C4-2B (cell line): ENCODE results near the gene TRIM46.

Experiments
- ZFX ChIP-seq: fragments of 450-650 bp; IDR thresholded peaks from 2 replicates; pipeline ENCODE4 v1.6.1; 2017
- TF ChIP-seq, protein P1 (sequence below): fragments of 450-650 bp; conservative IDR thresholded peaks from 2 replicates; pipeline ENCODE4 v1.5.1; 2017; ENCODE audit warnings: mild to moderate bottlenecking

DNA sequence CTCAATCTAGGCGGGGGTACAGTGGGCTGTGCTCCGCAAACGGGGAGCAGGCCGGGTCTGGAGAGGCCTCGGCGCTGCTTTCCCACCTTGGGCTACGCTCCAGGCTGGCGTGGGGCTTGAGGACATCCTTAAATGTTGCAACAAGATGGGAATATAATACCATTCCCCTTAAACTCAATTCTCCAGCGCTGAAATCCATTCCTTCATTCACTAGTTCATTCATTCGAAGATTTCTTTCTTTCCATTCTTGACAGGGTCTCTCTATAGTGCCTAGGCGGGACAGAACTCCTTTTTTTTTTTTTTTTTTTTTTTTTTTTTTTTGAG lies 33.1 kb upstream of the TRIM46 start:
- TF ChIP-seq, protein P1, sequence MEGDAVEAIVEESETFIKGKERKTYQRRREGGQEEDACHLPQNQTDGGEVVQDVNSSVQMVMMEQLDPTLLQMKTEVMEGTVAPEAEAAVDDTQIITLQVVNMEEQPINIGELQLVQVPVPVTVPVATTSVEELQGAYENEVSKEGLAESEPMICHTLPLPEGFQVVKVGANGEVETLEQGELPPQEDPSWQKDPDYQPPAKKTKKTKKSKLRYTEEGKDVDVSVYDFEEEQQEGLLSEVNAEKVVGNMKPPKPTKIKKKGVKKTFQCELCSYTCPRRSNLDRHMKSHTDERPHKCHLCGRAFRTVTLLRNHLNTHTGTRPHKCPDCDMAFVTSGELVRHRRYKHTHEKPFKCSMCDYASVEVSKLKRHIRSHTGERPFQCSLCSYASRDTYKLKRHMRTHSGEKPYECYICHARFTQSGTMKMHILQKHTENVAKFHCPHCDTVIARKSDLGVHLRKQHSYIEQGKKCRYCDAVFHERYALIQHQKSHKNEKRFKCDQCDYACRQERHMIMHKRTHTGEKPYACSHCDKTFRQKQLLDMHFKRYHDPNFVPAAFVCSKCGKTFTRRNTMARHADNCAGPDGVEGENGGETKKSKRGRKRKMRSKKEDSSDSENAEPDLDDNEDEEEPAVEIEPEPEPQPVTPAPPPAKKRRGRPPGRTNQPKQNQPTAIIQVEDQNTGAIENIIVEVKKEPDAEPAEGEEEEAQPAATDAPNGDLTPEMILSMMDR, result no peak
- no peak for TF ChIP-seq ZFX
